ENCODE data around the gene KCNMB2. TPM values are rescaled to one million over a fixed set of nuclear protein-coding genes. Genes with fewer than 3 reads are reported as not detected.

KCNMB2 gene
- polyA plus RNA-seq, 2 of the 4 experiments (the other 2 are of a cell fraction): not detected

- DNase-seq (ENCODE audit: low read depth in 1 of 2, low spot score in 1 of 2) (no peak), FAIRE-seq (no peak), ATAC-seq (no peak)
- Histone ChIP-seq H3K4me2 (no peak overlapping the region), H3K4me1 (no peaks in the 10 kb centered on the region), H3K4me3 (no peak overlapping the region), H3K27ac (no peak overlapping the region), H3K9me3 (no peaks in the 10 kb centered on the region)
- WGBS (ENCODE audit: missing lambda C conversion rate): 0% methylated on average over 1 of the region's 1 CpG
- POLR2A ChIA-PET: no interaction called here
- no peak for TF ChIP-seq ESRRA (IDR thresholded peaks at IDR 0.05; ENCODE audit: borderline replicate concordance, low read length)
- CTCF ChIA-PET: no interaction called here
Measured at GRCh38 chr3:178568911-178569310, 32.7 kb downstream of the KCNMB2 start.

- Histone ChIP-seq H3K4me2 (no peak overlapping the region), H3K4me1 (no peaks in the 10 kb centered on the region), H3K4me3 (no peak overlapping the region), H3K27ac (no peak overlapping the region), H3K9me3 (no peaks in the 10 kb centered on the region)
- POLR2A ChIA-PET: no interaction called here
- DNase-seq (ENCODE audit: low read depth in 1 of 2, low spot score in 1 of 2) (no peak), ATAC-seq (no peak), FAIRE-seq (no peak)
- TF ChIP-seq FOSB (CRISPR knock-in tag; IDR thresholded peaks at IDR 0.05) (no peak), RNF2 (IDR thresholded peaks at IDR 0.05; ENCODE audit: borderline replicate concordance, low read depth) (no peak), POLR2A (IDR thresholded peaks at IDR 0.05; ENCODE audit: low read length) (no peak), PHF8 (IDR thresholded peaks at IDR 0.05; ENCODE audit: borderline replicate concordance, low read depth) (no peak), EHMT2 (IDR thresholded peaks at IDR 0.05; ENCODE audit: low read depth) (no peak), BHLHE40 (IDR thresholded peaks at IDR 0.05; ENCODE audit: low read depth, low read length) (no peak), HOXB13 (CRISPR knock-in tag; IDR thresholded peaks at IDR 0.05; ENCODE audit: low read depth) (no peak), REST (IDR thresholded peaks at IDR 0.05) (no peak), HEYL (CRISPR knock-in tag; IDR thresholded peaks at IDR 0.05) (no peak)
- TF ChIP-seq, protein P1, sequence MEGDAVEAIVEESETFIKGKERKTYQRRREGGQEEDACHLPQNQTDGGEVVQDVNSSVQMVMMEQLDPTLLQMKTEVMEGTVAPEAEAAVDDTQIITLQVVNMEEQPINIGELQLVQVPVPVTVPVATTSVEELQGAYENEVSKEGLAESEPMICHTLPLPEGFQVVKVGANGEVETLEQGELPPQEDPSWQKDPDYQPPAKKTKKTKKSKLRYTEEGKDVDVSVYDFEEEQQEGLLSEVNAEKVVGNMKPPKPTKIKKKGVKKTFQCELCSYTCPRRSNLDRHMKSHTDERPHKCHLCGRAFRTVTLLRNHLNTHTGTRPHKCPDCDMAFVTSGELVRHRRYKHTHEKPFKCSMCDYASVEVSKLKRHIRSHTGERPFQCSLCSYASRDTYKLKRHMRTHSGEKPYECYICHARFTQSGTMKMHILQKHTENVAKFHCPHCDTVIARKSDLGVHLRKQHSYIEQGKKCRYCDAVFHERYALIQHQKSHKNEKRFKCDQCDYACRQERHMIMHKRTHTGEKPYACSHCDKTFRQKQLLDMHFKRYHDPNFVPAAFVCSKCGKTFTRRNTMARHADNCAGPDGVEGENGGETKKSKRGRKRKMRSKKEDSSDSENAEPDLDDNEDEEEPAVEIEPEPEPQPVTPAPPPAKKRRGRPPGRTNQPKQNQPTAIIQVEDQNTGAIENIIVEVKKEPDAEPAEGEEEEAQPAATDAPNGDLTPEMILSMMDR (IDR thresholded peaks at IDR 0.05): no peak
- TF ChIP-seq, protein P2, sequence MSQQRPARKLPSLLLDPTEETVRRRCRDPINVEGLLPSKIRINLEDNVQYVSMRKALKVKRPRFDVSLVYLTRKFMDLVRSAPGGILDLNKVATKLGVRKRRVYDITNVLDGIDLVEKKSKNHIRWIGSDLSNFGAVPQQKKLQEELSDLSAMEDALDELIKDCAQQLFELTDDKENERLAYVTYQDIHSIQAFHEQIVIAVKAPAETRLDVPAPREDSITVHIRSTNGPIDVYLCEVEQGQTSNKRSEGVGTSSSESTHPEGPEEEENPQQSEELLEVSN (IDR thresholded peaks at IDR 0.05; ENCODE audit: borderline replicate concordance, low read depth): no peak
- CTCF ChIA-PET: no interaction called here
- 10% methylated on average over 2 of the region's 2 CpGs for WGBS (ENCODE audit: missing lambda C conversion rate)
Measured at GRCh38 chr3:178569826-178570225, 33.6 kb downstream of the KCNMB2 start.

- no peak for FAIRE-seq
- ChIA-PET CTCF (no interaction called here), POLR2A (no interaction called here)
- Histone ChIP-seq H3K4me3 (no peak overlapping the region), H3K27ac (no peak overlapping the region), H3K4me2 (no peak overlapping the region), H3K9me3 (no peaks in the 10 kb centered on the region), H3K4me1 (no peaks in the 10 kb centered on the region)
- 6% methylated on average over 4 of the region's 4 CpGs for WGBS (ENCODE audit: missing lambda C conversion rate)
- ATAC-seq: no peak
- no peak for DNase-seq (ENCODE audit: low read depth in 1 of 2, low spot score in 1 of 2)
- TF ChIP-seq CBX2 (IDR thresholded peaks at IDR 0.05; ENCODE audit: borderline replicate concordance, low read depth): no peak
- no peak for TF ChIP-seq CBX8 (IDR thresholded peaks at IDR 0.05)
- TF ChIP-seq PBX3 (IDR thresholded peaks at IDR 0.05): no peak
- no peak for TF ChIP-seq FOXS1 (CRISPR knock-in tag; IDR thresholded peaks at IDR 0.05)
- no peak for TF ChIP-seq MAZ (IDR thresholded peaks at IDR 0.05; ENCODE audit: borderline replicate concordance, low read depth, low read length)
- no peak for TF ChIP-seq TP53 (CRISPR knock-in tag; IDR thresholded peaks at IDR 0.05)
- TF ChIP-seq ZC3H11A (IDR thresholded peaks at IDR 0.05): no peak
- TF ChIP-seq, protein P3, sequence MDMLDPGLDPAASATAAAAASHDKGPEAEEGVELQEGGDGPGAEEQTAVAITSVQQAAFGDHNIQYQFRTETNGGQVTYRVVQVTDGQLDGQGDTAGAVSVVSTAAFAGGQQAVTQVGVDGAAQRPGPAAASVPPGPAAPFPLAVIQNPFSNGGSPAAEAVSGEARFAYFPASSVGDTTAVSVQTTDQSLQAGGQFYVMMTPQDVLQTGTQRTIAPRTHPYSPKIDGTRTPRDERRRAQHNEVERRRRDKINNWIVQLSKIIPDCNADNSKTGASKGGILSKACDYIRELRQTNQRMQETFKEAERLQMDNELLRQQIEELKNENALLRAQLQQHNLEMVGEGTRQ (IDR thresholded peaks at IDR 0.05): no peak
- no peak for TF ChIP-seq MAFK (IDR thresholded peaks at IDR 0.05; ENCODE audit: partially characterized antibody)
- TF ChIP-seq HOXB5 (CRISPR knock-in tag; IDR thresholded peaks at IDR 0.05): no peak
- TF ChIP-seq NPAS2 (CRISPR knock-in tag; IDR thresholded peaks at IDR 0.05; ENCODE audit: borderline replicate concordance): no peak
Measured at GRCh38 chr3:178583963-178584575, 47.8 kb downstream of the KCNMB2 start.

All from A549 (cell line).